Measurements from ENCODE around the gene GRIN2D.
"Not testable (repeated sequence)": the region's sequence is repeated elsewhere in the genome, so short reads cannot be mapped to it uniquely, and the experiment has no call there.

Gene GRIN2D

GRCh38 chr19:48371771-48372170, 21.7 kb upstream of the GRIN2D start:
- not testable (repeated sequence) for DNase-seq

- peak; percentile 88 for DNase-seq
Observed at GRCh38 chr19:48372904-48373303, 20.6 kb upstream of the GRIN2D start.

GRCh38 chr19:48373567-48373966, 19.9 kb upstream of the GRIN2D start:
- no peak for DNase-seq

DNA sequence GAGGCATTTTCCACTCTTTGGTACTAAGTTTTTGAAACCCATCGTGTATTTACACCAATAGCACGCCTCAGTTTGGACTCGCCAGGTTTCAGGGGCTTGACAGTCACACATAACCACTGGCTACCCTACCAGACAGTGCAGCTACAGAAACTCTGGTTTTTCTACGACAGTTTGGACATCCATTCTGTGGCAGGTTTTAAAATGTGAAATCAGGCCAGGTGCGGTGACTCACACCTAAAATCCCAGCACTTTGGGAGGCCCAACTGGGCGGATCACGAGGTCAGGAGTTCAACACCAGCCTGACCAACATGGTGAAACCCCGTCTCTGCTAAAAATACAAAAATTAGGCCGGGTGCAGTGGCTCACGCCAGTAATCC, 15.3 kb upstream of the GRIN2D start:
- DNase-seq, result no peak

DNA sequence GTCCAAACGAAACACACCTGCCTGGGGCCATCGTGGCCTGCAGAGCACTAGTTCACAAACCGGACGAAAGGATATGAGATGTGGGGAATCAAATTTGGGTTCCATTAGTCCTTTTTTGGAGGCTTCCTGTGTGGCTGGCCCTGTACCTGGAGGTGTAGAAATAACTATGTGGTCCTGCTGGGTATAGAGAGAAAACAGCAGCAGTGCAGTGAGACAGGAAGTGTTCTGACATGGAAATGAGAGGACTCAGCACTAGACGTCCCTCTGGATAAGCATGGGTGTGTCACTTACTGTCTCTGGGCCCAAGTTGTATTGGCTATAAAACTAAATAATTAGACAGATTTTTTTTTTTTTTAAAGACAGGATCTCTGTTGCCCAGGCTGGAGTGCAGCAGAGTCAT, 14.4 kb upstream of the GRIN2D start:
- DNase-seq, result no peak

DNA sequence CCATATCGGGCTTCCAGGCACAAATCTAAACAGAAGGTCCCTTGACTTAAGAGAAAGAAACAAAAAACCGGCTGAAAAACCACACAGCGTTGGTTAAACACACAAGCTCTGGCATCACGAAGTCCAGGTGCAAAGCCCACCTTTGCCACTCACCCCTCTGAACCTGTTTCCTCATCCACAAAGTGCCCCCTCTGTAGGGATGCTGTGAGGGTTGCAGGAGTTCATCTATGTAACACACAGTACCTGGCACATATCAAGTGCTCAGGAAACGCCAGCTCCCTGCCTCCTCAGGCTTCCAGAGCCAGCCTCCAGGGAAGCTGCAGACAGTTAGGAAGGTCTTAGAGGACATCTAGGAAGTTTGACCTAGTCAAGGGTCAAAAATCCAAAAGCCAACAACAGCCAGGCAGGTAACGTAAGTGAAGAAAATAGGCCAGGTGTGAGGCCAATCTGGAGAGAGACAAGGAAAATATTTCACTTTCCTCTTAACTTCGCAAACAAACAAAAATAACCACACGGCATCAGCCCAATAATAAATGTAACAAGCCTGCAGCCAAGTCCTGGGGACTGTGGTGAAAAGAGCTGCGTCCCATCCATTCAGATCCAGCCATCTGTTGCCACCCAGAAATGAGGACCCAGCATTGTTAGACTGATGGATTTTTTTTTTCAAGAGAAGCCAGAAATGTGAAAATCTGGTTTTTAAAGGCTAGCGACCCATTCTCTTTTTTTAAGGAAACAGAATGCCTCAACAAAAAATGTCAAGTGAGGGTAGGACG, 12.1 kb upstream of the GRIN2D start:
- DNase-seq, result no peak

DNA sequence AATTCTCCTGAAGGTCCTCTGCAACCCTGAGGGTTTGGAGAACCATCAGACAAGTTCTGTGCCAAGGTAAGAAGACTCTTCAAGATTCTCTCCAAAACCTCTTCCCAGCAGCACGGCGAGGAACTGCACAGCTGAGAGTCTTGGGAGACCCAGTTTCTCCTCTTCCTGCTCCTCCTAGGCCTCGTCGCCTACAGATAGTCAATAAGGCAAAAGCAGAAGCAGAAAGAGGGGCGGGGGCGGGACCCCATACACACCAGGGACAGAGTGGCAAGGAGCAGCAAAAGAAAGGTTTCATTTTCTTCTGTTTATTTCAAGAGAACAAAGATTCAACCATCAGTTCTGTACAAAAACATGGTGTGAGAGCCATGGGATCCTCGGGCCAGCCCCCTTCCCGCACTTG, 11.2 kb upstream of the GRIN2D start:
- DNase-seq, result no peak

DNA sequence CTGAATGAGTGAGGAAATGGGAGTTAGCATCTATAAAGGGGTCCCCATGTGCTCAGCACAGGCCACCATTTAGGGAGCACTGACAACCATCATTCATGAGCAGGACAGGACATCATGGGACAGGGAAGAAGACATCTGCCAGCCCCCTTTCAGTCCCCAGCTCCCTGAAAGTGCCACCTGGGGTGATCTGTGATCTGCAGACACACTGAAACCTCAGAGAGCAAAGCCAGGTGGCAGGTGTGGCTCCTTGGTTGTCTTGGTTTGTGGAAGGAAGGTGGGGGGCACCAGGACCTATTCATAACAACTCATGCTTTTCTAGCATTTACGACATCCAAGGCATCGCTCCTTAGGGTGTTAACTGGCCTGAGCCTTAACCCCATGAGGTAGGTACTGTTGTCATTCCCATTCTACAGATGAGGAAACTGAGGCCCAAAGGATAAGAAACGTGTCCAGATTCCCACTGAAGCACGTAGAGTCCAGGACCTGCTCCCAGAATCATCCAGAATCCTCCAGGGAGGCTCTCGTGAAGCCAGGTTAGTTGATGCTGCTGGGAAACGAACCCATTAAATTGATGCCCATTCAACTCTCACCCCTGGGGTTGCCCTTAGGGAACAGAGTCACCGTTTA, 7.9 kb upstream of the GRIN2D start:
- no peak for DNase-seq

DNA sequence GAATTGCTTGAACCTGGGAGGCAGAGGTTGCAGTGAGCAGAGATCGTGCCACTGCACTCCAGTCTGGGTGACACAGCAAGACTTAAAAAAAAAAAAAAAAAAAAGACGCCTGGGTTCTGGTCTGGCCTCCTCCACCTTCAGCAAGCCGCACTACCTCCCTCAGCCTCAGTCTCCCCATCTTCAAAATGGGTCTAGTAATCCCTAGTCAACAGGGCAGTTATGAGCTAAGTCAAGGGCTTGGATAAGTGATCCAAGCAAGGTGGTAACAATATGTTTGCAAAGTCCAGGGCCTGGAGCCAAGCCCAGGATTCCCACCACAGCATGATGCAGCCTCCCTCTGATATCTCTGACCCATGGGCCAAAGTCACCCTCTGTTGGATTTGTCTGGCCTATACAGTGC, 6.5 kb upstream of the GRIN2D start:
- DNase-seq, result no peak

- DNase-seq, result no peak
Observed at GRCh38 chr19:48390188-48391099, 3.0 kb upstream of the GRIN2D start.

- peak; percentile 35 for DNase-seq
Observed at GRCh38 chr19:48391100-48392005, 2.1 kb upstream of the GRIN2D start, which contains the start of gene KDELR1. KDELR1 (minus strand) TSS chr19:48391551; CDS start chr19:48391358, 193 bp downstream.

DNA sequence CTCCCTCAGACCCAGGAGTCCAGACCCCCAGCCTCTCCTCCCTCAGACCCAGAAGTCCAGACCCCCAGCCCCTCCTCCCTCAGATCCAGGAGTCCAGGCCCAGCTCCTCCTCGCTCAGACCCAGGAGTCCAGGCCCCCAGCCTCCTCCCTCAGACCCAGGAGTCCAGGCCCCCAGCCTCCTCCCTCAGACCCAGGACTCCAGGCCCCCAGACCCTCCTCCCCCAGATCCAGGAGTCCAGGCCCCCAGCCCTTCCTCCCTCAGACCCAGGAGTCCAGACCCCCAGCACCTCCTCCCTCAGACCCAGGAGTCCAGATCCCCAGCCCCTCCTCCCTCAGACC, 1.5 kb upstream of the GRIN2D start:
- DNase-seq, result not testable (repeated sequence)

GRCh38 chr19:48392860-48393558, 459 bp upstream of the GRIN2D start:
- no peak for DNase-seq

DNA sequence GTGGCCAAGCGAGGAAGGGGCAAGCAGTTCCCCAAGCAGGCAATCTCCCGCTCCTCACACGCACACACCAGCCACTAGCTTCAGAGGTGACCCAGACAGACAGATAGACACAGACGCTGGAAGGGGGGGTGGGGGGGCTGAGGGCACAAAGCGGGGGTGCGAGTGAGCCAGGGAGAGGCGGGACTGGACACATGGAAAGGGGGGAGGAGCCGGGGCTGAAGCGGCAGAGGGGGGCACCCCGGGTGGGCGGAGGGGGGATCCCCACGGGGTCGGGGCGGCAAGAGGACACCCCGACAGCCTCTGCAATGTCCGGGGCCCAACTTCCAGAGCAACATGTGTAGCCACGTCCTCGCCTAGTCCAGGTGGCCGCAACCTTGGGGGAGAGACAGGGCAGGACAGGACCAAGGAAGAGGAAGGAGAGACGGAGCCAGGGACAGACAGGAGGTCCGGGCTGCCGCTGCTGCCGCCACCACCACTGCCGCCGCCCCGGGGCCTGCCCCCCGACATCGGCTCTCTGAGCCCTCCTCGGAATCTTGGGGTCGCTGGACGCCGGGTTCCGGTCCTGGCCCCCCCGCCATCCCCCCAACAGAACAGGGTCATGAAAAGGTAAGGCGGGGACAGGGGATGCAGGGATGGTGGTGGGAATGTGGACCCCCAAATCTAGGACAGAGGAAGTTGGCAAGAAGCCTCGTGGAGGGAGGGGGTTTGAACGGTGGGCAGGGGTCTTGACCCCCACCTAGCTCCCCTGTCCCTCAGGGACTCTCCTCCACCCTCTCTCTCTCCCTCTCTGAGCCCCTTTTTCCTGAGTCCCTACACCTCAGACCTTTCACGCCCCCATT, 1.1 kb downstream of the GRIN2D start:
- DNase-seq, result no peak

DNA sequence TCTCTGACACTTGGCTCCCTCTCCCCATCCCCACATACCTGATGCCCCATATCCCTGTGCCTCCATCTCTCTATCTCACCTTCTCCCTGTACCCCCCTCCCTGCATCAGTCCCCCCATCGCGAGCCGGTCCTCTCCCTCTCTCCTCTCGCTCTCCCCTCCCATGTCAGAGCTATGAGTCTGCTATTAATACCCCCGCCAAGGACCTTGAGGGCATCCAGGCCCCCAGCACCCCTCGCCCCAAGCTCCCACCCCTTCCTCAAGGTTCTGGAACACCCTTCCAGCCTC, 1.6 kb downstream of the GRIN2D start:
- no peak for DNase-seq

DNA sequence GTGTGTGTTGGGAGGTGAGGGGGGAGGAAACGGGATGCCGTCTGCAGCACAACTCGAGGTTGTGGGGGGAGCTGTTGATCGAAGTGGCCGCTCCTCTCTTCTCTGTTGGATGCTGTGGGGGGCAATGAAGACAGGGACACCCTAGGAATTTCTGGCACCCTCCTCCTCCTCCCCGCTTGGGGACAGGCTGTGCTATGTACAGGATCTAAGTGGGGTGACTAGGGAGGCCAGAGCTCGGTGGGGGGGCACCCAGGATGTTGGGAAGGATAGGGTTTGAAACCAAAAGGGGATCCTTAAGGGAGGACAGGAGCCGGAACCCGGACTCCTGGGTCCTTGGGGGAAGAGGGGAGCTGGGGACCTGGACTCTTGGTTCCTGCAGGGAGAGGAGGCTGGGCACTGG, 2.0 kb downstream of the GRIN2D start:
- no peak for DNase-seq

DNA sequence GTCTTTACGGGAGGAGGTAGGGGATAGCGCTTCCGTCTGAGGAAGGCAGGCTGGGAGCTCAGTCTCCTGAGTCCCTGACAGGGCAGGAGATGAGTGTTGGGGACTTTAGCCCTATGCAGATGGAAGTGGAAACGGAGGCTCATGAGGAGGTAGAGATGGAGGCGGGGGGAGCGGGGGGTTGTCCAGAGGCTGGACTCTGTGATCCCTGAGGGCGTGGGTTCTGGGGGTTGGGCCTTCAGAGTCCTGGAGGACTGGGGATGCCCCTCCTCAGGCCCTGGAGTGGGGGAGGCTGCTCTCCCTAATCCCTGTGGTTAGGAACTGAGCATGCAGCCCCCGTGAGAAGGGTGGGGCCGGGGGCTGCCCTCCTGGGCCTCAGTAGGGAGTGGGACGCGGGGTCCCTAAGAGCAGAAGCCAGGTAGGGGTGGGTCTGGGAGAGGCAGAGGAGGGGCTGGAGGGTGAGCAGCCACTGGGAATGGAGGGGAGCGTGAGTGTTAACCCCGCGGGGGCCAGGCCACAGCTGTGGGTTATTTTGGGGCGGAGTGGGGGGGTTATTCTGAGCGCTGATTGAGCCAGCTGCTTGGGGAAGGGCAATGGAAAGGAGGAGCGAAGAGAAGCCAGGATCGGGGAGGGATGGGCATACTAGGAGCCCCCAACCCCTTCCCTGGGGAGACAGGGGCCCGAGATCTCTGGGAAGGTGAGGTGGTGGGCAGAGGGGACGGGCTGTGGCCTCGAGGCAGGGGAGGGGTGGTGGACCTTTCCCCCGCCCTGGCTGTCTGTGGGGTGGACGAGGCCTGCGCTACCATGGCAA, 2.8 kb downstream of the GRIN2D start:
- no peak for DNase-seq

DNA sequence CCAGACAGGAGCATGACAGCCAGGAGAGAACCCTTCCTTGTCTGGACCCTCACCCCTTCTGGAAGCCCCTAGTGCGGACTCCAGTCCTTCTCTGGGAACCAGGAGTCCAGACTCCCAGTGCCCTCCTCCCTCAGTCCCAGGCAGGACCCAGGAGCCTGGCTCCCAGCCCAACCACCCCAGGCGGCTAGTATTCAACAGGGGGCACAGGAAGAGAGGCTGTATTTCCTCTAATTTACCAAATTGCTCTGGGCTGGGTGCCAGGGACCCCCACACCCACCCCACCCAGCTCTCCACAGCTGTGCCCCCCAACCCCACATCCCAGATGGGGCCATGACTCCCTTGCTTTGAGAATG, 3.3 kb downstream of the GRIN2D start:
- no peak for DNase-seq

DNA sequence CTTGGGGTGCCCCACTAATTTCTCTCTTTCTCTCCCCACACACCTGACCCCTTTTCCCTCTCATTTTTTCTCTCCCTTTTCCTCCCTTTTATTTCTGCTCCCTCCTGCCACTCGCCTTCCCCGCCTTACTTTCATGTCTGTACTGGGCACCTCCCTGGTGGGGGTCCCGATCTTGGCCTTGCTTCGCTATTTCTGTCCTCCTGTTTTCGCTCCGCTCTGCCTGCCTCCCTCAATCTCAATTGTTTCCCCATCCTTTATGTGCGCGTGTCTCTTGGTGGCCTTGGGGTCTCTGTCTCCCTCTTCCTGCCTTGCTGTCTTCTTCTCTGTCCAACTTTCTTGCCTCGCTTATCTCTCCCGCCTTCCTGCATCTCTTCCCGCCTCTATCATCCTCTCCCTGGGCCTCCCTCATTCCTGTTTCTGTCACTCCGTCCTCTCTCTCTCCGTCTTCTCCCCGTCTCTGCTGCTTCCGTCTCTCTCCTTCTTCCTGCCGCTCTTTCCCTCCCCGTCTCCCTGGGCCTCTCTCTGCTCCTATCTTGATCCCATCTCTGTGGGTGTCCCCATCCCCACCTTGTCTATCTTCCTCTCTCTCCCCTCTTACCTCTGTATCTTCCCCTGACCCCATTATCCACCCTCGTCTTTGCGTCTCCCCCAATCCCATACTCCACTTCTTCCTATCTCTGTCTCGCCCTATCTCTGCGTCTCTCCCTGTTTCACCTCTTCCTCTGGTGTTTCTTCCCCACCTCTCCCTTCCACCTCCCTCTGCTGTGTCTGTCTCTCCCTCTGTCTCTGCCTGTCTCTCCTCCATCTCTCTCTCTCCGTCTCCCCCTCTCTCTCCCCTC, 4.0 kb downstream of the GRIN2D start:
- DNase-seq, result no peak

DNA sequence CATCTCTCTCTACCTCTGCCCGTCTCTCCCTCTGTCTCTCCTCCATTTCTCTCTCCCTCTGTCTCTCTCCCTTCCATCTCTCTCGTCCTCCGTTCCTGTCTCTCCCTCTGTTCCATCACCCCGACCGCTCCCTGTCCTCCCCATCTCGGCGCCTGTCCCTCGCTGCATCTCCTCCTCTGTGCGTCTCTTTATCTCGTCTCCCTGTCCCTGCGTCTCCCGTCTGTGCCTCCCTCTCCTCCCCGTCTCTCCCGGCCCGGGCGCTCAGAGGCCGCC, 4.6 kb downstream of the GRIN2D start:
- no peak for DNase-seq

All from DMS 273 treated with DMSO at 0.1 percent for 48 hours (cell line).